ENCODE measurements around the gene JAG2. TPM values are rescaled to one million over a fixed set of nuclear protein-coding genes. Genes with fewer than 3 reads are reported as not detected.

Gene JAG2
- total and polyA plus RNA-seq, 2 of the 13 experiments (the other 11 are each of a cell fraction or from before 2014, with no cell fraction given) = 0.04 to 0.16 TPM

DNA sequence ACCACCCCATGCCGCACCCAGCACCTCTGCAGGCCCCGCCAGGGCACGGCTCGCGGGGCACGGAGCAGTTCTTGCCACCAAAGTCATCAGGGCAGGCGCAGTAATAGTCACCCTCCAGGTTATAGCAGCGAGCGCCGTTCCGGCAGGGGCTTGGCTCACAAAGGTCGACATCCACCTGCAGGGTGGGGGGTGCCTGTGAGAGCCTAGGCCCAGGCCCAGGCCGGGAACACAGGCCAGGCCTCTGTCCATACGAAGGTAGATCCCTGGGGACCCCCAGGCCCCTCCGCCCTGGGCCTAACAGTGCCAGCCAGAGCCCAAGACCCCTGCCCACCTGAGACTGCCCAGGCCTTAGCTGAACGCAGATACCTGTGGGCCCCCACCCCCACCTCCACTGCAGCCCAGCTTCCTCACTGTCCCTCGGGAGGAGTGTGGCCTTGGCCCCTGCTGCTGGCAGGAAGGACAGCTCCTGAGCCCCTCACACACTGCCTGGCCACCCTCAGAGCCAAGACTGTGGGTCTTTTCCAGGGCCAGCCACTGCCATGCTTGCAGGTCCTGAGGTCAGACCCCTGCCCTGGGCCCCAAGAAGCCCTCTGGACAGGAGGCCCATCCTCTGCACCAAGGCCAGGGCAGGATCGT, 19.3 kb downstream of the JAG2 start:
- Histone ChIP-seq H3K27me3 (ENCODE audit: control insufficient read depth in 1 of 2, insufficient read depth in 2 of 2, low read length in 2 of 2) (peaks cover 24 to 56% of the 10 kb centered on the region in 2 experiments; a peak in 4 of 5 replicates), H3K4me2 (ENCODE audit: low read depth, low read length) (no peak overlapping the region), H3K4me1 (ENCODE audit: insufficient read depth, low read length) (no peaks in the 10 kb centered on the region), H3K9ac (ENCODE audit: insufficient read depth, low read depth, low read length) (no peak overlapping the region), H4K20me1 (ENCODE audit: insufficient read depth, low read length) (no peaks in the 10 kb centered on the region), H3K27ac (ENCODE audit: extremely low read length, insufficient read depth, low read length) (no peak overlapping the region), H3K4me3 (replicated peaks in 1 of 3; ENCODE audit: insufficient read depth in 1 of 3, low read depth in 2 of 3, low read length in 3 of 3) (no peak overlapping the region), H3K36me3 (replicated peaks in 1 of 2; ENCODE audit: control insufficient read depth in 1 of 2, insufficient read depth in 2 of 2, low read length in 2 of 2) (no peaks in the 10 kb centered on the region), H3K9me3 (ENCODE audit: low read length) (no peaks in the 10 kb centered on the region), H2AFZ (ENCODE audit: low read length) (no peak overlapping the region), H3K79me2 (ENCODE audit: insufficient read depth, low read length) (no peaks in the 10 kb centered on the region)
- DNase-seq (ENCODE audit: low spot score) (no peak), ATAC-seq (no peak), FAIRE-seq (no peak)
- WGBS (ENCODE audit: low lambda C conversion rate) = 40% methylated on average over 1 of the region's 18 CpGs
- ChIA-PET POLR2A (no interaction called here), CTCF (ENCODE audit: low intra/inter-chr PET ratio, low total read pairs) (no interaction called here)
- no TSS peak for BruUV-seq (replicated peaks)
- in situ Hi-C loops (cut with HindIII; ENCODE audit: extremely low pct_ligation_motif_present, low pct_unique_long_range_greater_than_20kb) = loop anchor here (10.0 kb wide), 1 partner anchor 54 kb away; no protein-coding TSS in a partner anchor
- TF ChIP-seq SMC3 (IDR thresholded peaks at IDR 0.05; ENCODE audit: low read length) (no peak), SATB2 (CRISPR knock-in tag; IDR thresholded peaks at IDR 0.05) (no peak), MYC (CRISPR knock-in tag; IDR thresholded peaks at IDR 0.05; ENCODE audit: borderline replicate concordance) (no peak), ZNF580 (CRISPR knock-in tag; IDR thresholded peaks at IDR 0.05; ENCODE audit: borderline replicate concordance, low read depth) (no peak), SYNCRIP (IDR thresholded peaks at IDR 0.05; ENCODE audit: insufficient read depth, low read depth, low read length) (no peak)
- TF ChIP-seq, protein P1, sequence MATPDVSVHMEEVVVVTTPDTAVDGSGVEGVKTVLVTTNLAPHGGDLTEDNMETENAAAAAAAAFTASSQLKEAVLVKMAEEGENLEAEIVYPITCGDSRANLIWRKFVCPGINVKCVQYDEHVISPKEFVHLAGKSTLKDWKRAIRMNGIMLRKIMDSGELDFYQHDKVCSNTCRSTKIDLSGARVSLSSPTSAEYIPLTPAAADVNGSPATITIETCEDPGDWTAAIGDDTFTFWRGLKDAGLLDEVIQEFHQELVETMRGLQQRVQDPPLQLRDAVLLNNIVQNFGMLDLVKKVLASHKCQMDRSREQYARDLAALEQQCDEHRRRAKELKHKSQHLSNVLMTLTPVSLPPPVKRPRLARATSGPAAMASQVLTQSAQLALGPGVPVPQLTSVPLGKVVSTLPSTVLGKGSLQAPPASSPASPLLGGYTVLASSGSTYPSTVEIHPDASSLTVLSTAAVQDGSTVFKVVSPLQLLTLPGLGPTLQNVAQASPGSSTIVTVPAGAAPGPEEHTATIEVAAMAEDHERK (CRISPR knock-in tag; IDR thresholded peaks at IDR 0.05; ENCODE audit: low read depth) = no peak
- TF ChIP-seq, protein P2, sequence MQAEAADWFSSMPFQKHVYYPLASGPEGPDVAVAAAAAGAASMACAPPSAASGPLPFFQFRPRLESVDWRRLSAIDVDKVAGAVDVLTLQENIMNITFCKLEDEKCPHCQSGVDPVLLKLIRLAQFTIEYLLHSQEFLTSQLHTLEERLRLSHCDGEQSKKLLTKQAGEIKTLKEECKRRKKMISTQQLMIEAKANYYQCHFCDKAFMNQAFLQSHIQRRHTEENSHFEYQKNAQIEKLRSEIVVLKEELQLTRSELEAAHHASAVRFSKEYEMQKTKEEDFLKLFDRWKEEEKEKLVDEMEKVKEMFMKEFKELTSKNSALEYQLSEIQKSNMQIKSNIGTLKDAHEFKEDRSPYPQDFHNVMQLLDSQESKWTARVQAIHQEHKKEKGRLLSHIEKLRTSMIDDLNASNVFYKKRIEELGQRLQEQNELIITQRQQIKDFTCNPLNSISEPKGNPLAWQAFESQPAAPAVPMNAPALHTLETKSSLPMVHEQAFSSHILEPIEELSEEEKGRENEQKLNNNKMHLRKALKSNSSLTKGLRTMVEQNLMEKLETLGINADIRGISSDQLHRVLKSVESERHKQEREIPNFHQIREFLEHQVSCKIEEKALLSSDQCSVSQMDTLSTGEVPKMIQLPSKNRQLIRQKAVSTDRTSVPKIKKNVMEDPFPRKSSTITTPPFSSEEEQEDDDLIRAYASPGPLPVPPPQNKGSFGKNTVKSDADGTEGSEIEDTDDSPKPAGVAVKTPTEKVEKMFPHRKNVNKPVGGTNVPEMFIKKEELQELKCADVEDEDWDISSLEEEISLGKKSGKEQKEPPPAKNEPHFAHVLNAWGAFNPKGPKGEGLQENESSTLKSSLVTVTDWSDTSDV (CRISPR knock-in tag; IDR thresholded peaks at IDR 0.05) = no peak
- intact Hi-C loops (cut with micrococcal nuclease; ENCODE audit: unreplicated experiment) = no loop called here
